ENCODE results near the gene TRIM65.

DNA sequence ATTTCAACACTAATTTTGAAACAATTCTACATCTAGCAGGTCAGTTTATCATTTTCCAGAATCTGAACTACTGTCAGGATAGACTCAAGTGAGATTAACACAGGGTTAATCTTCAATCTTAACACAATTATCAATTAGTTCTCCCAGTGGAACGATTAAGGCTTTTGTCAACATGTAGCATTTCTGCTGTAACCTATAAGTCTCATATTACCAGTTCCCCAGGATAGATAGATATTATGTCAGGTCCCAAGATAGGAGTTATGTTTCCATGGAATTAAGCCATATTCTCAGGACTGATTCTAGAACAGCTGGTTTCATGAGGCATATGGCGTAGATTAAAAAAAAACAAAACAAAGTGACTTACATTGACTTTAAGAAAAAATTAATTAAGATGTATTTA is 48.5 kb upstream of the TRIM65 start:
- TF ChIP-seq EP300 (IDR thresholded peaks at IDR 0.05) (no peak), POLR2A (IDR thresholded peaks at IDR 0.05; ENCODE audit: low read depth) (no peak)
- TF ChIP-seq, protein P1, sequence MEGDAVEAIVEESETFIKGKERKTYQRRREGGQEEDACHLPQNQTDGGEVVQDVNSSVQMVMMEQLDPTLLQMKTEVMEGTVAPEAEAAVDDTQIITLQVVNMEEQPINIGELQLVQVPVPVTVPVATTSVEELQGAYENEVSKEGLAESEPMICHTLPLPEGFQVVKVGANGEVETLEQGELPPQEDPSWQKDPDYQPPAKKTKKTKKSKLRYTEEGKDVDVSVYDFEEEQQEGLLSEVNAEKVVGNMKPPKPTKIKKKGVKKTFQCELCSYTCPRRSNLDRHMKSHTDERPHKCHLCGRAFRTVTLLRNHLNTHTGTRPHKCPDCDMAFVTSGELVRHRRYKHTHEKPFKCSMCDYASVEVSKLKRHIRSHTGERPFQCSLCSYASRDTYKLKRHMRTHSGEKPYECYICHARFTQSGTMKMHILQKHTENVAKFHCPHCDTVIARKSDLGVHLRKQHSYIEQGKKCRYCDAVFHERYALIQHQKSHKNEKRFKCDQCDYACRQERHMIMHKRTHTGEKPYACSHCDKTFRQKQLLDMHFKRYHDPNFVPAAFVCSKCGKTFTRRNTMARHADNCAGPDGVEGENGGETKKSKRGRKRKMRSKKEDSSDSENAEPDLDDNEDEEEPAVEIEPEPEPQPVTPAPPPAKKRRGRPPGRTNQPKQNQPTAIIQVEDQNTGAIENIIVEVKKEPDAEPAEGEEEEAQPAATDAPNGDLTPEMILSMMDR (IDR thresholded peaks at IDR 0.05): no peak

Data from esophagus muscularis mucosa (tissue), 4 donors.